Right atrium auricular region (tissue), 2 donors: ENCODE measurements around the gene TBC1D30. TPM values are rescaled to one million over a fixed set of nuclear protein-coding genes. Genes with fewer than 3 reads are reported as not detected.

ENCODE experiments used
- DNase-seq: peaks from one replicate; pipeline ENCODE4 v3.0.0-alpha.2; 2019; ENCODE audit warnings: low spot score
- H3K27ac ChIP-seq, 2 donors: fragments of 200-600 bp; sonication (generic); 1 replicate in 1 of 2; 2 replicates in 1 of 2; pipeline ENCODE4 v1.5.1; 2016 to 2019
- H3K27me3 ChIP-seq, 2 donors: fragments of 200-600 bp; sonication (generic); one replicate each; pipeline versions ENCODE4 v1.5.1 to v1.6.0; 2017 to 2019
- H3K36me3 ChIP-seq: fragments of 200-600 bp; sonication (generic); one replicate; pipeline ENCODE4 v1.5.1; 2016
- H3K4me1 ChIP-seq, 2 donors: fragments of 200-600 bp; sonication (generic); one replicate each; pipeline versions ENCODE4 v1.5.1 to v1.6.0; 2017 to 2019
- H3K4me3 ChIP-seq, 2 donors: fragments of 200-600 bp; sonication (generic); 1 replicate in 1 of 2; 2 replicates in 1 of 2; pipeline ENCODE4 v1.5.1; 2017 to 2019; ENCODE audit warnings: mild to moderate bottlenecking in 1 of 2, moderate library complexity in 1 of 2
- H3K9me3 ChIP-seq, 2 donors: fragments of 200-600 bp; sonication (generic); one replicate each; pipeline ENCODE4 v1.5.1; 2019
- total RNA-seq, 2 donors: library from RNA; depleted of rRNA; stranded (reverse); fragments of >200 nt; gene quantifications; one replicate each; pipeline ENCODE4 v1.1.0, GENCODE V29; 2016
- TF ChIP-seq, protein P1 (sequence below), 2 donors: fragments of 200-600 bp; sonication (generic); IDR thresholded peaks; one replicate each; pipeline ENCODE4 v1.5.1; 2019; ENCODE audit warnings: antibody characterized with exemption in 2 of 2

The TBC1D30 gene
- total RNA-seq, 2 donors from 2014 or later, result 0.48 to 3.3 TPM

DNA sequence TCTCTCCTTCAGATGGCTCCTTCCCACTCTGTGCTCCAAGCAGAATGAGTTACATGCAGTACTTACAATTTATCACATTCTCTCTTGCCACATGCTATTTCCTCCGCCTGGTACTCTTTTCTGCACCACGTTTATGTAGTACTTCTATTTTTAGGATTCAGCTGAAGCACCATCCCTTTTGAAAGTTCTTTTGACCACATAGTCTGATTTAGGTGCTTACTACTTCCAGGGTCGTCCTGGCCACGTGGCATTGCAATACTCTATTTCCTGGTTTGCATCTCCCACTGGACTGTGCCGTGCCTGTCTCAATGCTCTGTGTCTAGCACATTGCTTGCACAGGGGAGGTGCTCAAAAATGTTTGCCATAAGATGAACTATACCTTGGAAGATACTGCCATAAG is 16.3 kb upstream of the TBC1D30 start:
- H3K27me3 ChIP-seq, result no peaks in the 10 kb centered on the region
- DNase-seq, result no peak
- TF ChIP-seq, protein P1, sequence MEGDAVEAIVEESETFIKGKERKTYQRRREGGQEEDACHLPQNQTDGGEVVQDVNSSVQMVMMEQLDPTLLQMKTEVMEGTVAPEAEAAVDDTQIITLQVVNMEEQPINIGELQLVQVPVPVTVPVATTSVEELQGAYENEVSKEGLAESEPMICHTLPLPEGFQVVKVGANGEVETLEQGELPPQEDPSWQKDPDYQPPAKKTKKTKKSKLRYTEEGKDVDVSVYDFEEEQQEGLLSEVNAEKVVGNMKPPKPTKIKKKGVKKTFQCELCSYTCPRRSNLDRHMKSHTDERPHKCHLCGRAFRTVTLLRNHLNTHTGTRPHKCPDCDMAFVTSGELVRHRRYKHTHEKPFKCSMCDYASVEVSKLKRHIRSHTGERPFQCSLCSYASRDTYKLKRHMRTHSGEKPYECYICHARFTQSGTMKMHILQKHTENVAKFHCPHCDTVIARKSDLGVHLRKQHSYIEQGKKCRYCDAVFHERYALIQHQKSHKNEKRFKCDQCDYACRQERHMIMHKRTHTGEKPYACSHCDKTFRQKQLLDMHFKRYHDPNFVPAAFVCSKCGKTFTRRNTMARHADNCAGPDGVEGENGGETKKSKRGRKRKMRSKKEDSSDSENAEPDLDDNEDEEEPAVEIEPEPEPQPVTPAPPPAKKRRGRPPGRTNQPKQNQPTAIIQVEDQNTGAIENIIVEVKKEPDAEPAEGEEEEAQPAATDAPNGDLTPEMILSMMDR (IDR thresholded peaks at IDR 0.05), result no peak
- H3K4me3 ChIP-seq, result no peak overlapping the region
- H3K36me3 ChIP-seq, result no peaks in the 10 kb centered on the region
- no peak overlapping the region for H3K27ac ChIP-seq
- H3K4me1 ChIP-seq, result no peaks in the 10 kb centered on the region
- H3K9me3 ChIP-seq, result no peaks in the 10 kb centered on the region

DNA sequence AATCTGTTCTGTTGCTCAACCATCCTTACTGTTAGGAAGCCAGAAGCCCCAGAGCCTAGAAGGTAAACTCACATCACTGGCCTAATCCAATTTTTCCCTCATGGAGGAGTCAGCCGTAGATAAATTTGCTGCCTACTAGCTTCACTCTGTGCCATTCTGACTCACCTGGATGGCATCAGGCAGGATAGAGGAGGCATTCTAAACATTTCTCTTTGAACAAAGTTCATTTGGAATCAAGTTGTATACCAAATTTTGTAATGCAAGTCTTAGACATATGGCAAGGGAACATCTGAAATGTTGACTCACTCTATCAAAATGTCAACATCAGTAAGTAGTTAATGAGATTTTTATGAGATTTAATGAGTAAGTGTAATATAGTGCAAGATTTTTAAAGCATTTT is 13.6 kb upstream of the TBC1D30 start:
- H3K4me1 ChIP-seq, result no peaks in the 10 kb centered on the region
- H3K36me3 ChIP-seq, result no peaks in the 10 kb centered on the region
- no peaks in the 10 kb centered on the region for H3K27me3 ChIP-seq
- no peak for DNase-seq
- no peak overlapping the region for H3K27ac ChIP-seq
- TF ChIP-seq, protein P1 (IDR thresholded peaks at IDR 0.05), result no peak
- H3K9me3 ChIP-seq, result no peaks in the 10 kb centered on the region
- H3K4me3 ChIP-seq, result no peak overlapping the region

- Histone ChIP-seq H3K9me3 (no peaks in the 10 kb centered on the region), H3K4me3 (no peak overlapping the region), H3K4me1 (no peaks in the 10 kb centered on the region), H3K27ac (no peak overlapping the region), H3K36me3 (no peaks in the 10 kb centered on the region), H3K27me3 (no peaks in the 10 kb centered on the region)
- TF ChIP-seq, protein P1 (IDR thresholded peaks at IDR 0.05), result no peak
- no peak for DNase-seq
These were observed 10.7 kb upstream of the TBC1D30 start for GRCh38 chr12:64813723-64814122.

GRCh38 chr12:64814432-64814831 is 10.0 kb upstream of the TBC1D30 start:
- H3K4me1 ChIP-seq, result no peaks in the 10 kb centered on the region
- no peaks in the 10 kb centered on the region for H3K36me3 ChIP-seq
- DNase-seq, result no peak
- no peaks in the 10 kb centered on the region for H3K9me3 ChIP-seq
- H3K27me3 ChIP-seq, result no peaks in the 10 kb centered on the region
- H3K4me3 ChIP-seq, result no peak overlapping the region
- H3K27ac ChIP-seq, result no peak overlapping the region
- TF ChIP-seq, protein P1 (IDR thresholded peaks at IDR 0.05), result no peak

GRCh38 chr12:64819816-64820402 is 4.5 kb upstream of the TBC1D30 start:
- TF ChIP-seq, protein P1 (IDR thresholded peaks at IDR 0.05), result no peak
- H3K4me3 ChIP-seq, result no peak overlapping the region
- H3K36me3 ChIP-seq, result no peaks in the 10 kb centered on the region
- H3K4me1 ChIP-seq, result peaks cover 0 to 7% of the 10 kb centered on the region in 2 donors
- H3K27ac ChIP-seq, result no peak overlapping the region
- H3K27me3 ChIP-seq, result no peaks in the 10 kb centered on the region
- DNase-seq, result no peak
- H3K9me3 ChIP-seq, result peaks cover 0 to 12% of the 10 kb centered on the region in 2 donors

GRCh38 chr12:64820593-64820992 is 3.9 kb upstream of the TBC1D30 start:
- TF ChIP-seq, protein P1 (IDR thresholded peaks at IDR 0.05), result no peak
- no peaks in the 10 kb centered on the region for H3K36me3 ChIP-seq
- H3K27me3 ChIP-seq, result no peaks in the 10 kb centered on the region
- peaks cover 0 to 14% of the 10 kb centered on the region in 2 donors for H3K4me1 ChIP-seq
- H3K9me3 ChIP-seq, result peaks cover 0 to 12% of the 10 kb centered on the region in 2 donors
- no peak overlapping the region for H3K4me3 ChIP-seq
- DNase-seq, result no peak
- H3K27ac ChIP-seq, result no peak overlapping the region
